Ishikawa (cell line): ENCODE data around the gene CCL19.

ENCODE experiments used
- EGR1 ChIP-seq: IDR thresholded peaks from 2 replicates; pipeline ENCODE4 v1.6.1; 2012
- TAF1 ChIP-seq: IDR thresholded peaks from 2 replicates; pipeline ENCODE4 v1.6.1; 2012; ENCODE audit warnings: low read depth, mild to moderate bottlenecking
- TCF12 ChIP-seq: IDR thresholded peaks from 2 replicates; pipeline ENCODE4 v1.6.1; 2012; ENCODE audit warnings: low read depth
- ZBTB7A ChIP-seq: IDR thresholded peaks from 2 replicates; pipeline ENCODE4 v1.6.1; 2012; ENCODE audit warnings: low read depth
- TF ChIP-seq, protein P1 (sequence below): IDR thresholded peaks from 2 replicates; pipeline ENCODE4 v1.6.1; 2012; ENCODE audit warnings: low read depth, mild to moderate bottlenecking

DNA sequence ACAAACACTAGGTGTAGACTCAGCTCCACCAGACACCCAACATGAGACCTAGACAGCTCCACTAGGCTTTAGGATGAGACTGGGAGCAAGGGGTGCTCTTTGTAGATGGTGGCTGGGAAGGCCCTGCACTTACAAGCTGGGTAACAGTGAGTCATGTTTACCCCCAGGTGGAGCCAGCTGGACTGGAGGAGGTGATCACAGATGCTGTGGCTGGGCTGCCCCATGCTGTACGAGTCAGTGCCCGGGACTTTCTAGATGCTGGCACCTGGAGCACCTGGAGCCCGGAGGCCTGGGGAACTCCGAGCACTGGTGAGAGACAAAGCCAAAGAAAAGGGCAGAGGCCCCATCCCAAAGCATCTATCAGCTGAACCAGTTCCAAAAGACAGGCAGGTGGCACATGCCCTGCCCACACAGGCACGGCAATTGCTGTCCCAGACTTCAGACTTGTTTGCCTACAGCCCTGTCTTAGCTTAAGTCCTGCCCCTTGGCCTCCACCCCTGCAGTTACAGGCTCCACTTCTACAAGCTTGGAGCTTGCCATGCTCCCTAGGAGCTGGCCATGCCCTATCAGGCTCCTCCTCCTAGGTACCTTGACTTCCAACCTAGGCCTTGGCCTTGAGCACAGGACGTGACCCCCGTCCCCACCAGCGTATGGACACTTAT is 31.4 kb downstream of the CCL19 start:
- no peak for TF ChIP-seq TCF12
- TF ChIP-seq, protein P1, sequence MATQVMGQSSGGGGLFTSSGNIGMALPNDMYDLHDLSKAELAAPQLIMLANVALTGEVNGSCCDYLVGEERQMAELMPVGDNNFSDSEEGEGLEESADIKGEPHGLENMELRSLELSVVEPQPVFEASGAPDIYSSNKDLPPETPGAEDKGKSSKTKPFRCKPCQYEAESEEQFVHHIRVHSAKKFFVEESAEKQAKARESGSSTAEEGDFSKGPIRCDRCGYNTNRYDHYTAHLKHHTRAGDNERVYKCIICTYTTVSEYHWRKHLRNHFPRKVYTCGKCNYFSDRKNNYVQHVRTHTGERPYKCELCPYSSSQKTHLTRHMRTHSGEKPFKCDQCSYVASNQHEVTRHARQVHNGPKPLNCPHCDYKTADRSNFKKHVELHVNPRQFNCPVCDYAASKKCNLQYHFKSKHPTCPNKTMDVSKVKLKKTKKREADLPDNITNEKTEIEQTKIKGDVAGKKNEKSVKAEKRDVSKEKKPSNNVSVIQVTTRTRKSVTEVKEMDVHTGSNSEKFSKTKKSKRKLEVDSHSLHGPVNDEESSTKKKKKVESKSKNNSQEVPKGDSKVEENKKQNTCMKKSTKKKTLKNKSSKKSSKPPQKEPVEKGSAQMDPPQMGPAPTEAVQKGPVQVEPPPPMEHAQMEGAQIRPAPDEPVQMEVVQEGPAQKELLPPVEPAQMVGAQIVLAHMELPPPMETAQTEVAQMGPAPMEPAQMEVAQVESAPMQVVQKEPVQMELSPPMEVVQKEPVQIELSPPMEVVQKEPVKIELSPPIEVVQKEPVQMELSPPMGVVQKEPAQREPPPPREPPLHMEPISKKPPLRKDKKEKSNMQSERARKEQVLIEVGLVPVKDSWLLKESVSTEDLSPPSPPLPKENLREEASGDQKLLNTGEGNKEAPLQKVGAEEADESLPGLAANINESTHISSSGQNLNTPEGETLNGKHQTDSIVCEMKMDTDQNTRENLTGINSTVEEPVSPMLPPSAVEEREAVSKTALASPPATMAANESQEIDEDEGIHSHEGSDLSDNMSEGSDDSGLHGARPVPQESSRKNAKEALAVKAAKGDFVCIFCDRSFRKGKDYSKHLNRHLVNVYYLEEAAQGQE = no peak
- no peak for TF ChIP-seq EGR1
- no peak for TF ChIP-seq TAF1
- no peak for TF ChIP-seq ZBTB7A
